Kidney epithelial cell (primary cell): ENCODE data around the gene SALL4. TPM values are rescaled to one million over a fixed set of nuclear protein-coding genes. Genes with fewer than 3 reads are reported as not detected.
"Not testable (repeated sequence)": the region's sequence is repeated elsewhere in the genome, so short reads cannot be mapped to it uniquely, and the experiment has no call there.

Experiments used
- DNase-seq: peaks from one replicate; pipeline ENCODE4 v3.0.0-alpha.2; 2010; ENCODE audit warnings: low read depth
- H3K27me3 ChIP-seq: 2 replicates; pipeline ENCODE4 v1.6.0; 2011; ENCODE audit warnings: low read length; ENCODE audit not compliant: control insufficient read depth, insufficient read depth
- H3K36me3 ChIP-seq: 2 replicates; pipeline ENCODE4 v1.5.1; 2011; ENCODE audit warnings: low read length; ENCODE audit not compliant: control insufficient read depth, insufficient read depth
- H3K4me3 ChIP-seq: 2 replicates; pipeline ENCODE4 v1.5.1; 2011; ENCODE audit warnings: low read depth, mild to moderate bottlenecking, control low read depth, low read length
- CTCF ChIP-seq: IDR thresholded peaks from 2 replicates; pipeline ENCODE4 v1.5.1; 2011; ENCODE audit warnings: mild to moderate bottlenecking, moderate library complexity, low read length, control low read depth, inconsistent platforms; ENCODE audit not compliant: insufficient read depth, poor library complexity, severe bottlenecking
- total RNA-seq: library from RNA; depleted of rRNA; stranded (reverse); fragments of >200 nt; gene quantifications from 2 replicates; pipeline ENCODE4 v1.2.3, GENCODE V29; 2015

The SALL4 gene
- total RNA-seq, 1 donor from 2014 or later: 5.3 TPM

- no peaks in the 10 kb centered on the region for H3K27me3 ChIP-seq
- DNase-seq: no peak
- no peak for TF ChIP-seq CTCF
- H3K4me3 ChIP-seq: no peak overlapping the region
- H3K36me3 ChIP-seq: no peaks in the 10 kb centered on the region
These were observed 10.7 kb downstream of the SALL4 start for GRCh38 chr20:51791626-51792025.

- DNase-seq: no peak
- Histone ChIP-seq H3K36me3 (no peaks in the 10 kb centered on the region), H3K4me3 (no peak overlapping the region), H3K27me3 (no peaks in the 10 kb centered on the region)
- TF ChIP-seq CTCF: no peak
These were observed 12.1 kb downstream of the SALL4 start for GRCh38 chr20:51790256-51790655.

- no peak for TF ChIP-seq CTCF
- no peaks in the 10 kb centered on the region for H3K36me3 ChIP-seq
- DNase-seq: no peak
- no peaks in the 10 kb centered on the region for H3K27me3 ChIP-seq
- no peak overlapping the region for H3K4me3 ChIP-seq
These were observed 12.9 kb downstream of the SALL4 start for GRCh38 chr20:51789434-51789833.

- H3K27me3 ChIP-seq: no peaks in the 10 kb centered on the region
- no peaks in the 10 kb centered on the region for H3K36me3 ChIP-seq
- H3K4me3 ChIP-seq: no peak overlapping the region
- no peak for DNase-seq
- TF ChIP-seq CTCF: no peak
These were observed 13.5 kb downstream of the SALL4 start for GRCh38 chr20:51788822-51789221.

- no peaks in the 10 kb centered on the region for H3K36me3 ChIP-seq
- no peak for DNase-seq
- no peaks in the 10 kb centered on the region for H3K27me3 ChIP-seq
- H3K4me3 ChIP-seq: no peak overlapping the region
- no peak for TF ChIP-seq CTCF
These were observed 18.0 kb downstream of the SALL4 start for GRCh38 chr20:51784299-51784698.

- not testable (repeated sequence) for H3K36me3 ChIP-seq, H3K4me3 ChIP-seq, DNase-seq, H3K27me3 ChIP-seq
These were observed 24.0 kb downstream of the SALL4 start for GRCh38 chr20:51778229-51778759.

- TF ChIP-seq CTCF: no peak
- no peaks in the 10 kb centered on the region for H3K27me3 ChIP-seq
- H3K4me3 ChIP-seq: no peak overlapping the region
- no peaks in the 10 kb centered on the region for H3K36me3 ChIP-seq
- no peak for DNase-seq
These were observed 27.1 kb downstream of the SALL4 start for GRCh38 chr20:51775241-51775640.
